SK-N-DZ (cell line): ENCODE data around the gene MCCD1.

ENCODE experiments used
- DNase-seq: peaks from one replicate; pipeline ENCODE4 v3.0.0-alpha.2; 2015; ENCODE audit warnings: low spot score

Gene MCCD1

GRCh38 chr6:31541658-31542521 is 13.1 kb downstream of the MCCD1 start, which contains the start of gene DDX39B:
DDX39B (minus strand) TSS chr6:31542003; CDS start chr6:31540532, 1,471 bp downstream.
- DNase-seq = peak; percentile 99

GRCh38 chr6:31543639-31544038 is 14.9 kb downstream of the MCCD1 start:
- no peak for DNase-seq

- no peak for DNase-seq
Measured at GRCh38 chr6:31544676-31545075, 15.9 kb downstream of the MCCD1 start.

- no peak for DNase-seq
Measured at GRCh38 chr6:31545291-31545690, 16.5 kb downstream of the MCCD1 start.

- DNase-seq = peak; percentile 98
Measured at GRCh38 chr6:31546339-31546957, 17.7 kb downstream of the MCCD1 start, which contains the start of gene ATP6V1G2. ATP6V1G2 (minus strand) TSS chr6:31546608; CDS start chr6:31546559, 49 bp downstream.

- peak; percentile 99 for DNase-seq
Measured at GRCh38 chr6:31546958-31547726, 18.4 kb downstream of the MCCD1 start, which contains the start of gene NFKBIL1. NFKBIL1 (plus strand) TSS chr6:31547608; CDS start chr6:31547695, 87 bp downstream.

- DNase-seq = no peak
Measured at GRCh38 chr6:31547727-31548543, 19.2 kb downstream of the MCCD1 start.

- DNase-seq = no peak
Measured at GRCh38 chr6:31548544-31548873, 19.7 kb downstream of the MCCD1 start.

GRCh38 chr6:31551371-31551770 is 22.6 kb downstream of the MCCD1 start:
- DNase-seq = peak; percentile 44

- DNase-seq = no peak
Measured at GRCh38 chr6:31556307-31556706, 27.5 kb downstream of the MCCD1 start.

GRCh38 chr6:31557443-31558317 is 28.9 kb downstream of the MCCD1 start:
- no peak for DNase-seq

- no peak for DNase-seq
Measured at GRCh38 chr6:31558318-31558625, 29.5 kb downstream of the MCCD1 start.

- no peak for DNase-seq
Measured at GRCh38 chr6:31558631-31559500, 30.1 kb downstream of the MCCD1 start.

GRCh38 chr6:31559606-31559957 is 30.8 kb downstream of the MCCD1 start:
- DNase-seq = no peak

GRCh38 chr6:31559958-31560696 is 31.4 kb downstream of the MCCD1 start:
- no peak for DNase-seq

GRCh38 chr6:31560697-31561058 is 31.9 kb downstream of the MCCD1 start:
- no peak for DNase-seq

- DNase-seq = no peak
Measured at GRCh38 chr6:31567531-31568370, 39.0 kb downstream of the MCCD1 start.

GRCh38 chr6:31568537-31568961 is 39.8 kb downstream of the MCCD1 start:
- DNase-seq = no peak
